ENCODE results near the gene CLDN1.
"Not testable (repeated sequence)": the region's sequence is repeated elsewhere in the genome, so short reads cannot be mapped to it uniquely, and the experiment has no call there.

DNA sequence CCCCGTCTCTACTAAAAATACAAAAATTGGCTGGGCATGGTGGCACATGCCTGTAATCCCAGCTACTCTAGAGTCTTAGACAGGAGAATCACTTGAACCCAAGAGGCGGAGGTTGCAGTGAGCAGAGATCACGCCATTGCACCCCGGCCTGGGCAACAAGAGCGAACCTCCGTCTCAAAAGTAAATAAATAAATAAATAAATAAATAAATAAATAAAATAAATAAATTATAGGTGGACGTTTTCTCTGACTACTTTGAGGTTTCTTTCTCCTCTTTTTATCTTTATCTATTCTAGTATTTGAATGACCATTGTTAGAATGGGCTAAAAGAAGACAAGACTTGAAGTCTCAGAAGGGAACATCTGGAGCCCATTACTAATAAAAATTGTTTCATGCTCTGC is 54.8 kb downstream of the CLDN1 start:
- TF ChIP-seq, protein P1, sequence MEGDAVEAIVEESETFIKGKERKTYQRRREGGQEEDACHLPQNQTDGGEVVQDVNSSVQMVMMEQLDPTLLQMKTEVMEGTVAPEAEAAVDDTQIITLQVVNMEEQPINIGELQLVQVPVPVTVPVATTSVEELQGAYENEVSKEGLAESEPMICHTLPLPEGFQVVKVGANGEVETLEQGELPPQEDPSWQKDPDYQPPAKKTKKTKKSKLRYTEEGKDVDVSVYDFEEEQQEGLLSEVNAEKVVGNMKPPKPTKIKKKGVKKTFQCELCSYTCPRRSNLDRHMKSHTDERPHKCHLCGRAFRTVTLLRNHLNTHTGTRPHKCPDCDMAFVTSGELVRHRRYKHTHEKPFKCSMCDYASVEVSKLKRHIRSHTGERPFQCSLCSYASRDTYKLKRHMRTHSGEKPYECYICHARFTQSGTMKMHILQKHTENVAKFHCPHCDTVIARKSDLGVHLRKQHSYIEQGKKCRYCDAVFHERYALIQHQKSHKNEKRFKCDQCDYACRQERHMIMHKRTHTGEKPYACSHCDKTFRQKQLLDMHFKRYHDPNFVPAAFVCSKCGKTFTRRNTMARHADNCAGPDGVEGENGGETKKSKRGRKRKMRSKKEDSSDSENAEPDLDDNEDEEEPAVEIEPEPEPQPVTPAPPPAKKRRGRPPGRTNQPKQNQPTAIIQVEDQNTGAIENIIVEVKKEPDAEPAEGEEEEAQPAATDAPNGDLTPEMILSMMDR (conservative IDR thresholded peaks at IDR 0.05 in 1 of 2, IDR thresholded peaks at IDR 0.05 in 1 of 2; ENCODE audit: low read depth in 1 of 2, low read length in 2 of 2), result not testable (repeated sequence)
- not testable (repeated sequence) for TF ChIP-seq EZH2 (IDR thresholded peaks at IDR 0.05; ENCODE audit: low read length, missing control alignments)

Data from fibroblast of lung (primary cell).